ENCODE results near the gene NABP2. TPM values are rescaled to one million over a fixed set of nuclear protein-coding genes. Genes with fewer than 3 reads are reported as not detected.

NABP2 gene
- polyA plus RNA-seq, 1 donor from 2014 or later, result 54.3 TPM

DNA sequence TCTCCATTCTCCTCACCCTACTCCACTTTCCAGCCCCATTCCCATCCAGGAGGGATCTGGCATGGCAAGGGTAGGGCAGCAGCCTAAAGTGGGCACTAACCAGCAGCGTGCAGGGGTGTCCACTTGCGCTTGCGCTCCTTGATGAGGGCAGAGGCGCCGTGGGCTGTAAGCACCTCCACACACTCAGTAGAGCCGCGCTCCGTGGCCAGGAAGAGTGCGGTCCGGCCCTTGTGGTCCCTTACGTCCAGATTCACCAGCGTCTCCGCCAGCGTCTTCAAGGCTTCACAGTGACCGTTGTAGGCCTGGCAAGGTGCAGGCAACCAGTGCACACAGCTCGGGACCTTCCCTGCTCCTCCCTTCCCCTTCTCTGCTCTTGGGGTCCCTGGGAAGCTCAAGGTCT, 23.8 kb downstream of the NABP2 start:
- no peaks in the 10 kb centered on the region for H3F3A ChIP-seq (ENCODE audit: insufficient read depth, low read length, poor library complexity, severe bottlenecking)
- no peaks in the 10 kb centered on the region for H3K9me2 ChIP-seq (ENCODE audit: insufficient read depth, low read length)
- no peak overlapping the region for H3K4me2 ChIP-seq (ENCODE audit: low read length)
- no peaks in the 10 kb centered on the region for H3K9me3 ChIP-seq (ENCODE audit: low read length)
- H3K27me3 ChIP-seq (ENCODE audit: insufficient read depth, low read depth, low read length), result no peaks in the 10 kb centered on the region
- H3K27ac ChIP-seq (ENCODE audit: low read length), result no peak overlapping the region
- TF ChIP-seq, protein P1, sequence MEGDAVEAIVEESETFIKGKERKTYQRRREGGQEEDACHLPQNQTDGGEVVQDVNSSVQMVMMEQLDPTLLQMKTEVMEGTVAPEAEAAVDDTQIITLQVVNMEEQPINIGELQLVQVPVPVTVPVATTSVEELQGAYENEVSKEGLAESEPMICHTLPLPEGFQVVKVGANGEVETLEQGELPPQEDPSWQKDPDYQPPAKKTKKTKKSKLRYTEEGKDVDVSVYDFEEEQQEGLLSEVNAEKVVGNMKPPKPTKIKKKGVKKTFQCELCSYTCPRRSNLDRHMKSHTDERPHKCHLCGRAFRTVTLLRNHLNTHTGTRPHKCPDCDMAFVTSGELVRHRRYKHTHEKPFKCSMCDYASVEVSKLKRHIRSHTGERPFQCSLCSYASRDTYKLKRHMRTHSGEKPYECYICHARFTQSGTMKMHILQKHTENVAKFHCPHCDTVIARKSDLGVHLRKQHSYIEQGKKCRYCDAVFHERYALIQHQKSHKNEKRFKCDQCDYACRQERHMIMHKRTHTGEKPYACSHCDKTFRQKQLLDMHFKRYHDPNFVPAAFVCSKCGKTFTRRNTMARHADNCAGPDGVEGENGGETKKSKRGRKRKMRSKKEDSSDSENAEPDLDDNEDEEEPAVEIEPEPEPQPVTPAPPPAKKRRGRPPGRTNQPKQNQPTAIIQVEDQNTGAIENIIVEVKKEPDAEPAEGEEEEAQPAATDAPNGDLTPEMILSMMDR (IDR thresholded peaks at IDR 0.05; ENCODE audit: poor library complexity, severe bottlenecking), result no peak
- TF ChIP-seq EP300 (conservative IDR thresholded peaks at IDR 0.05; ENCODE audit: poor library complexity, severe bottlenecking), result no peak
- TF ChIP-seq MXI1 (conservative IDR thresholded peaks at IDR 0.05; ENCODE audit: poor library complexity, severe bottlenecking), result no peak
- TF ChIP-seq, protein P2, sequence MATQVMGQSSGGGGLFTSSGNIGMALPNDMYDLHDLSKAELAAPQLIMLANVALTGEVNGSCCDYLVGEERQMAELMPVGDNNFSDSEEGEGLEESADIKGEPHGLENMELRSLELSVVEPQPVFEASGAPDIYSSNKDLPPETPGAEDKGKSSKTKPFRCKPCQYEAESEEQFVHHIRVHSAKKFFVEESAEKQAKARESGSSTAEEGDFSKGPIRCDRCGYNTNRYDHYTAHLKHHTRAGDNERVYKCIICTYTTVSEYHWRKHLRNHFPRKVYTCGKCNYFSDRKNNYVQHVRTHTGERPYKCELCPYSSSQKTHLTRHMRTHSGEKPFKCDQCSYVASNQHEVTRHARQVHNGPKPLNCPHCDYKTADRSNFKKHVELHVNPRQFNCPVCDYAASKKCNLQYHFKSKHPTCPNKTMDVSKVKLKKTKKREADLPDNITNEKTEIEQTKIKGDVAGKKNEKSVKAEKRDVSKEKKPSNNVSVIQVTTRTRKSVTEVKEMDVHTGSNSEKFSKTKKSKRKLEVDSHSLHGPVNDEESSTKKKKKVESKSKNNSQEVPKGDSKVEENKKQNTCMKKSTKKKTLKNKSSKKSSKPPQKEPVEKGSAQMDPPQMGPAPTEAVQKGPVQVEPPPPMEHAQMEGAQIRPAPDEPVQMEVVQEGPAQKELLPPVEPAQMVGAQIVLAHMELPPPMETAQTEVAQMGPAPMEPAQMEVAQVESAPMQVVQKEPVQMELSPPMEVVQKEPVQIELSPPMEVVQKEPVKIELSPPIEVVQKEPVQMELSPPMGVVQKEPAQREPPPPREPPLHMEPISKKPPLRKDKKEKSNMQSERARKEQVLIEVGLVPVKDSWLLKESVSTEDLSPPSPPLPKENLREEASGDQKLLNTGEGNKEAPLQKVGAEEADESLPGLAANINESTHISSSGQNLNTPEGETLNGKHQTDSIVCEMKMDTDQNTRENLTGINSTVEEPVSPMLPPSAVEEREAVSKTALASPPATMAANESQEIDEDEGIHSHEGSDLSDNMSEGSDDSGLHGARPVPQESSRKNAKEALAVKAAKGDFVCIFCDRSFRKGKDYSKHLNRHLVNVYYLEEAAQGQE (IDR thresholded peaks at IDR 0.05; ENCODE audit: borderline replicate concordance), result no peak
- no peak for TF ChIP-seq TAF1 (IDR thresholded peaks at IDR 0.05; ENCODE audit: low read depth)
- TF ChIP-seq EZH2 (IDR thresholded peaks at IDR 0.05; ENCODE audit: borderline replicate concordance, insufficient read depth, low read length, poor library complexity, severe bottlenecking), result no peak
- no peak overlapping the region for H2AFZ ChIP-seq (ENCODE audit: low read depth, low read length)
- H4K20me1 ChIP-seq (ENCODE audit: insufficient read depth), result no peaks in the 10 kb centered on the region
- H3K9ac ChIP-seq (ENCODE audit: low read length), result no peak overlapping the region
- no peaks in the 10 kb centered on the region for H3K36me3 ChIP-seq (ENCODE audit: insufficient read depth, low read length)
- H3K4me3 ChIP-seq (ENCODE audit: low read length), result no peak overlapping the region
- H3K79me2 ChIP-seq (replicated peaks; ENCODE audit: insufficient read depth, low read length), result no peaks in the 10 kb centered on the region

DNA sequence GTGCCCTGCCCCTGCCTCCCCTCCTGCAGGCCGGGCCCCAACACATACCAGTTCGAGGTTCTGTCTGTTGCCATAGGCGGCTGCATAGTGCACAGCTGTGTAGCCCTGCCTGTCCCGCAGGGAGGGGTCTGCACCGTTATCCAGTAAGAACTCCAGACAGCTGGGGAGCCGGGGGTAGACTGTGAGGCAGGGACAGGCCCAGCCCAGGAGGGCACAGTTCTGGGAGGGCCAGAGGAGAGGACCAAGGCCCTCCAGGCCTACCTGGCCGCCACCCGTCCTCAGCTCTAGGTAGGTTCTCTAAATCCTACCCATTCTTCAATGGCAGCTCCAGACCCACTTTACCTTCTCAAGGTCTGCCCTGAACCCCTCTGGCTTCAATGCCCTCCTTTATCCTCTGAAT, 24.6 kb downstream of the NABP2 start:
- H4K20me1 ChIP-seq (ENCODE audit: insufficient read depth), result no peaks in the 10 kb centered on the region
- no peaks in the 10 kb centered on the region for H3K36me3 ChIP-seq (ENCODE audit: insufficient read depth, low read length)
- H3K4me2 ChIP-seq (ENCODE audit: low read length), result no peak overlapping the region

More for the DNA sequence above, 24.6 kb downstream of the NABP2 start:
- H2AFZ ChIP-seq (ENCODE audit: low read depth, low read length), result no peak overlapping the region
- no peaks in the 10 kb centered on the region for H3K9me2 ChIP-seq (ENCODE audit: insufficient read depth, low read length)
- TF ChIP-seq, protein P1 (IDR thresholded peaks at IDR 0.05; ENCODE audit: poor library complexity, severe bottlenecking), result no peak
- TF ChIP-seq TAF1 (IDR thresholded peaks at IDR 0.05; ENCODE audit: low read depth), result no peak
- TF ChIP-seq EZH2 (IDR thresholded peaks at IDR 0.05; ENCODE audit: borderline replicate concordance, insufficient read depth, low read length, poor library complexity, severe bottlenecking), result no peak
- TF ChIP-seq RAD21 (conservative IDR thresholded peaks at IDR 0.05), result no peak
- TF ChIP-seq MXI1 (conservative IDR thresholded peaks at IDR 0.05; ENCODE audit: poor library complexity, severe bottlenecking), result no peak
- no peak for TF ChIP-seq EP300 (conservative IDR thresholded peaks at IDR 0.05; ENCODE audit: poor library complexity, severe bottlenecking)
- TF ChIP-seq, protein P2 (IDR thresholded peaks at IDR 0.05; ENCODE audit: borderline replicate concordance), result no peak
- no peak for TF ChIP-seq SMC3 (conservative IDR thresholded peaks at IDR 0.05; ENCODE audit: poor library complexity)
- no peak overlapping the region for H3K9ac ChIP-seq (ENCODE audit: low read length)
- no peaks in the 10 kb centered on the region for H3K79me2 ChIP-seq (replicated peaks; ENCODE audit: insufficient read depth, low read length)
- no peaks in the 10 kb centered on the region for H3K27me3 ChIP-seq (ENCODE audit: insufficient read depth, low read depth, low read length)
- no peaks in the 10 kb centered on the region for H3F3A ChIP-seq (ENCODE audit: insufficient read depth, low read length, poor library complexity, severe bottlenecking)
- no peaks in the 10 kb centered on the region for H3K9me3 ChIP-seq (ENCODE audit: low read length)
- no peak overlapping the region for H3K4me3 ChIP-seq (ENCODE audit: low read length)
- no peak overlapping the region for H3K27ac ChIP-seq (ENCODE audit: low read length)

All from neural cell (in vitro differentiated cells).